Activated CD4-positive, alpha-beta T cell treated with anti-CD3 and anti-CD28 coated beads for 24 hours (primary cell): ENCODE measurements around the gene TMEM156.

Experiments
- DNase-seq, 2 donors: peaks; one replicate each; pipeline ENCODE4 v3.0.0-alpha.2; 2020; ENCODE audit warnings: low read depth in 2 of 2

Gene TMEM156

DNA sequence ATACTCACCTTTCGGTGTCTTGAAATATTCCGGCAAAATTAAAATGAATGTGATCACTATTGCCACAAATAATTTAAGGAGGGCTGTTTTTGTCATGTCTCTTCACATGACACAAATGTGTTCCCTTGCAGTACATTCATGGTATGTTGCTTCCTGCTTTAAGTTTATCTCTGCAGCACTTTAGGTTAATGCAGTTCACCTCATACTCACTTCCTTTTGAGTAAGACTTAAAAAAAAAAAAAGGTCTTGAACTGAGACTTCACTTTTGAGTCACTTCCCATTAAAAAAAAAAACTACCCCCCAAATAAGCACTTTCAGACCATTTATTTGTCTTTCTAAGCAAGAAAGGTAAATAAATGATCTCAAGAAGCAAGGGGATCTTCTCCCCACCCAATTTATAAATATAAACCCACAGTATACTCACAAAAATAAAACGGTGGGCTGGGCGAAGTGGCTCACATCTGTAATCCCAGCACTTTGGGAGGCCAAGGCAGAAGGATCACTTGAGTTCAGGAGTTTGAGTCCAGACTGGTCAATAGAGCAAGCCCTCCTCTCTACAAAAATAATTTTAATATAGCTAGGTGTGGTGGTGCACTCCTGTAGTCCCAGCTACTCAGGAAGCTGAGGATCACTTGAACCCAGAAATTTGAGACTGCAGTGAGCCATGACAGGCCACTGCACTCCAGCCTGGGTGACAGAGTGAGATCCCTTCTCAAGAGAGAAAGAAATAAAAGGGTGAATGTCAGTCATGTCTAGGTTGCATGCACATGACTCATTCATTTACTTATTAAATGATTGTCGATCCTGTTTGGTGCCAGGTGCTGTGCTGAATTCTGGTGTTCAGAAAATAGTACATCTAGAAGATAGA lies at the start of gene TMEM156:
Gene TMEM156, minus strand, starts transcription at position 192 of the 868 bp plus-strand sequence. Its CDS starts 96 bp downstream, at position 96.
- no peak for DNase-seq

GRCh38 chr4:39078829-39079228 lies 46.6 kb upstream of the TMEM156 start:
- DNase-seq: no peak

- no peak for DNase-seq
Observed at GRCh38 chr4:39068907-39069306, 36.7 kb upstream of the TMEM156 start.

DNA sequence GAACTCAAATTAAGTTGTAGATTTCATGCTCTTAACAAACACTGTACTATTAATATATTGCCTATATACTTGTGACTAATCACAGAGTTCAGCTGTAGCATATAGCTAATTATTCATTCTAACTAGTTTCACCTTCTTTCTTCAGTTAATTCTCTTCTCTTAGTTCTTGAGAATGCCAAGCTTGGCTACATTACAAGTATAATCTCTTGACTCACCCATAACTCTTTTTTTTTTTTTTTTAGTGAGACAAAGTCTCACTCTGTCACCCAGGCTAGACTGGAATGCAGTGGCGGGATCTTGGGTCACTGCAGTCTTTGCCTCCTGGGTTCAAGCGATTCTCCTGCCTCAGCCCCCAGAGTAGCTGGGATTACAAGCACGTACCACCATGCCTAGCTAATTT lies 35.2 kb upstream of the TMEM156 start:
- no peak for DNase-seq

DNA sequence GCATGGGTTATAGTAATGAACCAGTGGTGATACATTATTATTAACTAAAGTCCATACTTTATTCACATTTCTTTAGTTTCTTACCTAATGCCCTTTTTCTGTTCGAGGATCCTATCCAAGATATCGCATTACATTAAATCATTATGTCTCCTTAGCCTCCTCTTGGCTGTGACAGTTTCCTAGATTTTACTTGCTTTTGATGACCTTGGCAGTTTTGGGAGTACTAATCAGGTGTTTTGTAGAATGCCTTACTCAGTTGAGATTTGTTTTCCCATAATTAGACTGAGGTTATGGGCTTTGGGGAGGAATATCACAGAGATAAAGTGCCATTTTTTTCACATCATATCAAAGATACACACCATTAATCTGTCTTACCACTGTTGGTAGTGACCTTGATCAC lies 34.8 kb upstream of the TMEM156 start:
- DNase-seq: no peak

DNA sequence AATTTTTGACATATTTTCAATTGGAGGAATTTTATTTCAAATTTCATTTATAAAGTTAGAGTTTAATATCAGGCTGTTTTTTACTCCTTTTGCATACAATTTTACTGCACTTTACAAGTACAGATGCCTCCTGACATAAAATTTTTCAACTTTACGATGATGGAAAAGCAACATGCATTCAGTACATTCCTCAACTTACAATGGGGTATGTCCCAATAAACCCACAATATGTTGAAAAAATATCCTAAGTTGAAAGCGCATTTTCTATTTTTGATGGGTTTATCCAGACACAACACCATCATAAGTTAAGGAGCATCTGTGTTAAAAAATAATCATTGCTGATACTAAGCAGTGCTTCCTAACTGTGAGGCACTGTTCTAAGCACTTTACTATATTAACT lies 34.2 kb upstream of the TMEM156 start:
- DNase-seq: no peak

DNA sequence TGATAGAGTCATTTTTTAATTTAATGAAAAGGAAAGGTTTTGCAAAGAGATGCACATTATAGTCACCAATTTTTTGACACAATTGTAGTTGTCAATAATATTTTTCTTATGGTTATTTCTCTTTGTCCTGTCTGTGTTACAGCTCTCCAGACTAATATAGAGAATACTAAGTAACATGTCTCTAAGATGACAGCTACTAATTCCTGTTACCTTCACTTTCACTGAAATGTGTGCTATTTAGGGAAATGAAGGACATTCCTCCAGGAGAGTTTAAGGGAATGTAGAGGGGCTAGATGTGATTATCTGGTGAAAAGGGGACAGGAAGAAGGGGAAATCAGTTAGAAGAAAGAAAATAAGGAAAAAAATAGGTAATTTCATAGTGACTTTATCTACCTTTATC lies 31.2 kb upstream of the TMEM156 start:
- no peak for DNase-seq

GRCh38 chr4:39062770-39063097 lies 30.5 kb upstream of the TMEM156 start:
- DNase-seq: no peak

DNA sequence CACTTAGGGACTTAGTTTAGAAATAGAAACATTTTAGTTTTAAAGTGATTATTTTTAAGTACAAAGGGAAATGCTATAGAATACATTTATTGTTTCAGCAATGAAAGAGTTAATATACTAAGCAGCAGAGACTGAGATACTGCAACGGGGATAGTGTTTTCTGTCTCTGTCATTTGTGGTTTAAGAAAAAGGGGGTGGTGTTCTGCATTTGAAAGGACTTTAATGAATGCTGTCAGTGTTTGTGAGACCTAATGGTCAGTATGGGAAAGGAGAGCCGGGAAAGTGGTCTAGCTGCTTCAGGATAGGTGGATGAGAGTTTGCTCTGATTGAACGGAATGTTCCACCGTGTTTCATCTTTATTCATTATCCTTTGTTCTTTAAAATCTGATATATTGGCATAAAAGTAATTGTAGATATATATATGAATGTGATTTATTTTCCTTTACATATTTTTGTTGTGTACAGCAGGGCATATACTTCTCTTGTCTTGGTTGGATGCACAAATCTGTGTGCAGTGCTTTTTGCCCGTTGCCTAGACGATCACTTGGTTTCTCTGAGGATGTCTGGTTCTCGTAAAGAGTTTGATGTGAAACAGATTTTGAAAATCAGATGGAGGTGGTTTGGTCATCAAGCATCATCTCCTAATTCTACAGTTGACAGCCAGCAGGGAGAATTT lies 30.0 kb upstream of the TMEM156 start, which contains the start of gene KLHL5:
Gene KLHL5, plus strand, starts transcription at position 139 of the 676 bp plus-strand sequence. Its CDS starts 421 bp downstream, at position 560.
- no peak for DNase-seq

DNA sequence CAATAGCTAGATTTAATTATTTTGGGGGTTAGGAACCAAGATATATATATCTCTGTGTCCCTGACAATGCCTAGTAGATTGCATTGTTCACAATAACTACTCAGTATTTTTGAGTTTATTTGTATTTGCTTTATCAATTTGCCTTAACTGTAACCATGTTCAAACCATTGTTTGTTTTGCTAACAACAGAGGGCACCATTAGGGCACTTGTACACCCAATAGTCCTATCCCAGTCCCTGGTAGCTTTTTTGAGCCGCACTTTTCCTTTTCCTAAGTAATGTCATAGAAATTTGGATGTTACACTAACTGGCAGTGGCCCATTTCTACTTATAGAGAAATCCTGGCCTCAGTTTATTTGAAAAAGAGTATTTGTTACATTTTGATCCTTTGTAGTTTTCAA lies 29.2 kb upstream of the TMEM156 start:
- no peak for DNase-seq

DNA sequence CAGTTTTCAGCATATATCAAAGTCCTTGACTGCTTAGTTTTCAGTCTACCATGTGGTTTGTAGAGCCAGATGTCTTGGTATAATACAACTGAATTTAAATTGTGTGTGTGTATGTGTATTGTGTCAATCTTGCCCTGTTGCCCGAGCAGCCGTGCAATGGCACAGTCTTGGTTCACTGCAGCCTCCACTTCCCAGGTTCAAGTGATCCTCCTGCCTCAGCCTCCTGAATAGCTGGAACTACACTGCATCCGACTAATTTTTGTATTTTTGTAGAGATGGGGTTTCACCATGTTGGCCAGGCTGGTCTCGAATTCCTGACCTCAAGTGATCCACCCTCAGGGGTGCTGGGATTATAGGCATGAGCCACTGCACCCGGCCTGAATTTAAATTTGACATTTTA lies 23.8 kb upstream of the TMEM156 start:
- DNase-seq: no peak

- no peak for DNase-seq
Observed at GRCh38 chr4:39054497-39054896, 22.3 kb upstream of the TMEM156 start.

DNA sequence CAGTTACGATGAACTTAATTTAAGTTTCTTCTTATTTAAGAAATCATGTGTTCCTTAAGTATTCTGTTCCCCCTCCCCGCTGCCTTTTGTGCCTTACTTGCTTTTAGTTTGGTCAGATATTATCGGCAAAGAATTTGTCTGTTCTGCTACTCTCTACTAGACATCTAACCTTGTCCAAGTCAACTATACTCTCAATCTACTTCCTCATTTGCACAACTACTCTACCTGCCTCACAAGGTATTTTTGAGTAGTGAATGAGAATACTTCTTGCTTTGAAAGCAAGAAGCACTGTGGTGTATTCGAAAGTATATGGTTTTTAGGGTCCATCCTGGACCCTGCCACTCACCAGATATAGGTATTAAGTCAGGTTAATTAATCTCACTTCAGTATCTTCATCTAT lies 21.8 kb upstream of the TMEM156 start:
- no peak for DNase-seq

- DNase-seq: no peak
Observed at GRCh38 chr4:39051492-39051891, 19.3 kb upstream of the TMEM156 start.

DNA sequence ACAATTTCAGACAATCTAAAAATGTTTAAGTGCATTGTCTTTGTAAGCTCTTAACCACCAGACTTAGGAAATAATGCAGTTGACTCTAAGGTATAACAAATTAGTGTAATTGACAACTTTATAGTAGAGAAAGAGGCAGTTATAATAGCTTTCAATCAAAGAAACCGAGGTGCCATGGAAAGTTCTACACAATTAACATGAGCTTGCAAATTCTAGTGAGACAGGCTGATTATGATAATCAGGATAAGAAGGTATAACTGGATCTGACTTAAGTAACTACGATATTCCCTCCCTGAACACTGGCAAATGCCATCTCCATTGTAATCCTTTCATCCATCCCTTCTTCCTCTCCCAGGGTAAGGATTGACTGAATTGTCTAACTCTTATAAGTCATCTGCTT lies 18.4 kb upstream of the TMEM156 start:
- DNase-seq: no peak

DNA sequence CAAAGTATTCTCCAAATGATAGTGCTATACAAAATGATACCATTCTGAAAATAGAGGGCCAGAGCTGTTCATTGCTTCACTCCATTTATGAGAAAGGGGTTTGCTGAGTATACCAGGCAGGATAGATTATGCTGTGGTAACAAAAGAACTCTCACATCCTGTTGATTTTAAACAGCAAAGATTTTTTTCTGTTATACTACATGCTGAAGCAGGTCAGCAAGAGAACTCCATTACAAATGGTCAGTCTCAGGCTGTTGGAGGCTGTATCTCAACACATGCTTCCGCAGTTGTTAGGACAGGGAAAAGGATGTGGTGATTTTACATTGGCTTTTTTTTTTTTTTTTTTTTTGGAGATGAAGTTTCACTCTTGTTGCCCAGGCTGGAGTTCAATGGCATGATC lies 16.1 kb upstream of the TMEM156 start:
- DNase-seq: no peak

- DNase-seq: no peak
Observed at GRCh38 chr4:39047681-39048080, 15.5 kb upstream of the TMEM156 start.

GRCh38 chr4:39046249-39046648 lies 14.0 kb upstream of the TMEM156 start:
- DNase-seq: no peak

GRCh38 chr4:39045827-39046221 lies 13.6 kb upstream of the TMEM156 start:
- DNase-seq: no peak

DNA sequence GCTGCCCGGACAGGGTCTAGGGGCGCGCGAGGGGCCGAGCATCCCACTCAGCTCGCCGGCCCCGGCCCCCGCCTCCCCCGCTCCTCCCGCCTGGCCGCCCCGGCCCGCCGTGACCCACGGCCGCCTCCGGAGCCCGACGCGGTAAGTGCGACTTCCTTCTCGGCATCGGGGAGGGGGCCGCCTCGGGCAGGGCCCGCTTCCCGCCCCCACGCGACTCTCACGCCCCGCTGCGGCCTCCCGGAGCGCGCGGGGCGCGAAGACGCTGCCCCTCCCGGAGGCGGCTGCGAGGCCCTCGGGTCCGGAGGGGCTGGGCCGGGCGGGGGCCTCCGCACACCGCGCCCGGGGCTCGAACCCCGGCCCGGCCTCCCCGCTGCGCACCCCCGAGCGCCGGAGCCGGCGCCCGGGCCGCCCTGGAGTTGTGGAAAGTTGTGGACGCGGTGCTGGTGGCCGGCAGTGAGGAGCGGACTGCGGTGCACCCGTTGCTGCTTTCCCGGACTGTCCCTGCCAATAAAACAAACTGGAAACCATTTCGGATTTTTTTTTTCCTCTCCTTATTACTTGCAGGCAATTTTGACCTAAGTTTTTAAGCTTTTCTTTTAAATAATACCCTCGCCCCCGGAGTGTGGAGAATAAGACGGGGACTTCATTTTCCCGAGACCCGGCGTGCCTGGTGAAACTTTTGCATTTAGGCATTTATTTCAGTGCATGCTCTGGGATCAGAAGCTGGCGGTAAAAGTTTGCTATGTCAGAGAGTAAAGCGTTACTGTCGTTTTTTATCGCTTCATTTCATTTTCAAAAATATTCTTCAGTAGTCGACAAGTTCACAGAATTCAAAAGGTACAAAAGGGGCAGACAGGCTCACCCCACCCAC lies 13.0 kb upstream of the TMEM156 start:
- no peak for DNase-seq

DNA sequence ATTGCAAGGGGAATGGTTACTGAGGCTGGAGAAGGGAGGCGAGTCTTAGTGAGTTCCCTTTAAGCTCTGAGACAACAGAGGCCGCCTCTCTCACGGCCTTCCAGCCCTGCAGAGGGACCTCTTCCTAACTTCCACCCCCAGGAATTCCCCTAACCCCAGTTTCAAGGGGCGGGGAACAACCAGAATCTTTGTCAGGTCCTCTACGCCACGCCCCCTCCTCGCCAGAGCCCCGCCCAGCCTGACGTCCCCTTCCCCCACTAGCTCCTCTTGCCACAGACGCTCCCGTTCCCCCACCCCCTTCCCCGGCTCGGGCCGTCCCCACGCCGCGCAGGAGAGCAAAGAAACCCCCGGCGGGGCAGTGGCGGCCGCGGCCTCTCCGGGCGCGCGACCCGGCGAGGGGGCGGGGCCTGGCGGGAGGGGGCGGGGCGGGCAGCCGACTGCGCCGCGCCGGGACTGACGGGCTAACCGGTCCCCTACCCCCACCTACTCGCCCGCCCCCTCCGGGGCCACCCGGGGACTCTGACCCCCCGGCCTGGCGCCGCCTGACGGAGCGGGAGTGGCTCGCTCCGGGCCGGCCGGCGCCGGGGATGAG lies 12.3 kb upstream of the TMEM156 start:
- peak; percentile 95 to 97 for DNase-seq

- DNase-seq: no peak
Observed at GRCh38 chr4:39043861-39044363, 11.7 kb upstream of the TMEM156 start.
